Upper lobe of left lung (tissue), 4 donors: Measurements from ENCODE around the gene IL1RAPL2.

ENCODE experiments used
- CTCF ChIP-seq, 6 experiments: fragments of 450-650 bp in 4 of 6; fragments of 200-600 bp in 2 of 6; sonication (generic) in 2 of 6; IDR thresholded peaks; one replicate each; pipeline ENCODE4 v1.5.1; 2016 to 2019; ENCODE audit warnings: antibody characterized with exemption in 6 of 6
- EP300 ChIP-seq, 4 donors: sonication (generic); formaldehyde crosslinking; IDR thresholded peaks; one replicate each; pipeline ENCODE4 v1.5.1; 2017; ENCODE audit warnings: antibody characterized with exemption in 4 of 4, control low read depth in 2 of 4
- POLR2A ChIP-seq, 4 donors: fragments of 450-650 bp; IDR thresholded peaks; one replicate each; pipeline ENCODE4 v1.5.1; 2016 to 2017; ENCODE audit warnings: antibody characterized with exemption in 4 of 4, mild to moderate bottlenecking in 2 of 4
- POLR2AphosphoS5 ChIP-seq, 2 donors: sonication (generic); formaldehyde crosslinking; IDR thresholded peaks; one replicate each; pipeline ENCODE4 v1.5.1; 2017; ENCODE audit warnings: antibody characterized with exemption in 2 of 2

GRCh38 chrX:105051364-105051763, 485.4 kb downstream of the IL1RAPL2 start:
- TF ChIP-seq CTCF (IDR thresholded peaks at IDR 0.05) (no peak), POLR2A (IDR thresholded peaks at IDR 0.05) (no peak), POLR2AphosphoS5 (IDR thresholded peaks at IDR 0.05) (no peak), EP300 (IDR thresholded peaks at IDR 0.05) (no peak)
